Measurements from ENCODE around the gene CAPRIN1.

DNA sequence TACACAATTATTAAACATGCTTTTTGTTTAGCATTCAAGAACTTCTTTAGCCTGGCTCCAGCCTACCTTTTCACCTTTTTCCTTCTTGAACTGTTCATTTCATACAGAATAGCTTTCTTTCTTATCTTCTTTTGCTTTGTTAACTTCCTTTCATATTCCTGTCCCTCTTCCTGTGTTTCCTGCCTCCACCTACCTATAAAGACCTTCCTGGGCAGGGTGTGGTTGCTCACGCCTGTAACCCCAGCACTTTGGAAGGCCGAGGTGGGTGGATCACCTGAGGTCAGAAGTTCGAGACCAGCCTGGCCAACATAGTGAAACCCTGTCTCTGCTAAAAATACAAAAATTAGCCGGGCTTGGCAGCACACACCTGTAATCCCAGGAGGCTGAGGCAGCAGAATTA lies 22.9 kb downstream of the CAPRIN1 start:
- TF ChIP-seq NRF1 (IDR thresholded peaks at IDR 0.05; ENCODE audit: low read depth, low read length) (no peak), RAD21 (IDR thresholded peaks at IDR 0.05; ENCODE audit: low read length) (no peak)
